HepG2 (cell line): ENCODE data around the gene NMNAT1. TPM values are rescaled to one million over a fixed set of nuclear protein-coding genes. Genes with fewer than 3 reads are reported as not detected.

Experiments used
- ATF1 ChIP-seq: IDR thresholded peaks from 2 replicates; pipeline ENCODE4 v1.6.1; 2016; ENCODE audit warnings: mild to moderate bottlenecking, control low read depth
- CC2D1A ChIP-seq: sonication (generic); formaldehyde crosslinking; IDR thresholded peaks from 2 replicates; pipeline ENCODE4 v1.8.1; 2023; ENCODE audit warnings: mild to moderate bottlenecking, missing genetic modification reagents
- CCAR2 ChIP-seq: fragments of 200-400 bp; formaldehyde crosslinking; optimal IDR thresholded peaks from 2 replicates; pipeline ENCODE3; 2018; ENCODE audit warnings: low read depth, mild to moderate bottlenecking, low read length, moderate library complexity
- DPF2 ChIP-seq: sonication (generic); formaldehyde crosslinking; IDR thresholded peaks from 2 replicates; pipeline ENCODE4 v1.4.0; 2020; ENCODE audit warnings: mild to moderate bottlenecking, low read depth, missing genetic modification reagents, borderline replicate concordance
- ELF4 ChIP-seq: sonication (generic); formaldehyde crosslinking; IDR thresholded peaks from 2 replicates; pipeline ENCODE4 v1.5.0; 2020; ENCODE audit warnings: missing genetic modification reagents, mild to moderate bottlenecking, moderate library complexity, borderline replicate concordance
- GTF2F1 ChIP-seq: fragments of 150-350 bp; IDR thresholded peaks from 2 replicates; pipeline ENCODE4 v1.6.1; 2014; ENCODE audit warnings: low read length
- HNF4A ChIP-seq: sonication (generic); formaldehyde crosslinking; IDR thresholded peaks from 2 replicates; pipeline ENCODE4 v1.4.0; 2020; ENCODE audit warnings: missing genetic modification reagents
- JUND ChIP-seq: sonication (generic); formaldehyde crosslinking; IDR thresholded peaks from 2 replicates; pipeline ENCODE4 v1.8.0; 2022; ENCODE audit warnings: mild to moderate bottlenecking, missing genetic modification reagents
- KAT7 ChIP-seq: IDR thresholded peaks from 2 replicates; pipeline ENCODE4 v1.6.1; 2018; ENCODE audit warnings: borderline replicate concordance, missing compliant biosample characterization
- KDM6A ChIP-seq: IDR thresholded peaks from 2 replicates; pipeline ENCODE4 v1.6.1; 2016; ENCODE audit warnings: low read depth
- NR2F1 ChIP-seq, 2 experiments: fragments of 450-650 bp in 1 of 2; formaldehyde crosslinking in 1 of 2; IDR thresholded peaks; 2 replicates each; pipeline versions ENCODE4 v1.5.0 to v1.6.1; 2016 to 2020; ENCODE audit warnings: mild to moderate bottlenecking in 1 of 2, missing compliant biosample characterization in 1 of 2, missing genetic modification reagents in 1 of 2, moderate library complexity in 1 of 2
- RFX3 ChIP-seq: IDR thresholded peaks from 2 replicates; pipeline ENCODE4 v1.6.1; 2016; ENCODE audit warnings: missing biosample characterization, missing genetic modification reagents
- RNF2 ChIP-seq: fragments of 450-650 bp; conservative IDR thresholded peaks from 2 replicates; pipeline ENCODE4 v1.6.1; 2016; ENCODE audit warnings: low read depth
- SAP130 ChIP-seq: IDR thresholded peaks from 2 replicates; pipeline ENCODE4 v1.6.1; 2016; ENCODE audit warnings: low read depth
- SETDB1 ChIP-seq: sonication (generic); formaldehyde crosslinking; IDR thresholded peaks from 2 replicates; pipeline ENCODE4 v1.5.1; 2020; ENCODE audit warnings: missing genetic modification reagents, mild to moderate bottlenecking, borderline replicate concordance
- SNAPC2 ChIP-seq: sonication (generic); formaldehyde crosslinking; IDR thresholded peaks from 2 replicates; pipeline ENCODE4 v1.8.1; 2022; ENCODE audit warnings: mild to moderate bottlenecking, missing genetic modification reagents
- TBX2 ChIP-seq: sonication (generic); formaldehyde crosslinking; IDR thresholded peaks from 2 replicates; pipeline ENCODE4 v1.5.0; 2020; ENCODE audit warnings: missing genetic modification reagents, mild to moderate bottlenecking, borderline replicate concordance
- TEF ChIP-seq: sonication (generic); formaldehyde crosslinking; IDR thresholded peaks from 2 replicates; pipeline ENCODE4 v1.5.0; 2020; ENCODE audit warnings: missing genetic modification reagents
- TRIM22 ChIP-seq: fragments of 450-650 bp; IDR thresholded peaks from 2 replicates; pipeline ENCODE4 v1.6.1; 2017
- WIZ ChIP-seq: sonication (generic); formaldehyde crosslinking; IDR thresholded peaks from 2 replicates; pipeline ENCODE4 v1.5.1; 2020; ENCODE audit warnings: mild to moderate bottlenecking, missing genetic modification reagents
- ZBTB7A ChIP-seq: sonication (generic); formaldehyde crosslinking; IDR thresholded peaks from 2 replicates; pipeline ENCODE4 v1.8.0; 2022; ENCODE audit warnings: mild to moderate bottlenecking, missing genetic modification reagents
- ZNF274 ChIP-seq: sonication (generic); formaldehyde crosslinking; IDR thresholded peaks from 2 replicates; pipeline ENCODE4 v1.5.1; 2020; ENCODE audit warnings: mild to moderate bottlenecking, missing genetic modification reagents
- ZNF549 ChIP-seq: sonication (generic); formaldehyde crosslinking; IDR thresholded peaks from 2 replicates; pipeline ENCODE4 v1.5.0; 2020; ENCODE audit warnings: missing genetic modification reagents
- ZNF557 ChIP-seq: sonication (generic); formaldehyde crosslinking; IDR thresholded peaks from 2 replicates; pipeline ENCODE4 v1.4.0; 2020; ENCODE audit warnings: missing genetic modification reagents
- ZNF564 ChIP-seq: sonication (generic); formaldehyde crosslinking; IDR thresholded peaks from 2 replicates; pipeline ENCODE4 v1.8.1; 2023; ENCODE audit warnings: mild to moderate bottlenecking, missing genetic modification reagents
- ZNF790 ChIP-seq: sonication (generic); formaldehyde crosslinking; IDR thresholded peaks from 2 replicates; pipeline ENCODE4 v1.8.0; 2022; ENCODE audit warnings: missing genetic modification reagents, mild to moderate bottlenecking, borderline replicate concordance
- ZSCAN9 ChIP-seq: IDR thresholded peaks from 2 replicates; pipeline ENCODE4 v1.6.1; 2016; ENCODE audit warnings: borderline replicate concordance
- polyA plus RNA-seq, 8 experiments: library from polyadenylated mRNA; depleted of rRNA in 3 of 8; stranded (reverse) in 7 of 8; unstranded in 1 of 8; fragments of >200 nt; fragmentation: Illumina TruSeq in 4 of 8; extraction: Trizol in 4 of 8; gene quantifications; 2 replicates each; pipeline versions ENCODE4 v1.2.1 to v1.2.3, GENCODE V29; 2011 to 2016; ENCODE audit warnings: low read depth in 4 of 8, missing spikeins in 1 of 8, mixed read lengths in 1 of 8; ENCODE audit not compliant: insufficient read depth in 1 of 8
- total RNA-seq, 5 experiments: library from RNA; depleted of rRNA; stranded (reverse); fragments of >200 nt; fragmentation: Illumina TruSeq; extraction: Trizol; gene quantifications; 2 replicates each; pipeline ENCODE4 v1.2.3, GENCODE V29; 2016; ENCODE audit warnings: low read depth in 1 of 5
- TF ChIP-seq, protein P1 (sequence below): IDR thresholded peaks from 2 replicates; pipeline ENCODE4 v1.6.1; 2012; ENCODE audit warnings: low read depth, low read length, improper control_type of control experiment
- TF ChIP-seq, protein P2 (sequence below): sonication (generic); IDR thresholded peaks from 2 replicates; pipeline ENCODE4 v1.6.1; 2016; ENCODE audit warnings: low read depth, borderline replicate concordance

The NMNAT1 gene
- total and polyA plus RNA-seq, 2 of the 13 experiments (the other 11 are each of a cell fraction or from before 2014, with no cell fraction given), result 5.6 to 12.2 TPM

GRCh38 chr1:9910423-9911178 lies 32.7 kb upstream of the NMNAT1 start (continued):
- TF ChIP-seq CC2D1A (CRISPR knock-in tag), result no peak
- TF ChIP-seq ZSCAN9, result no peak
- peak; percentile 54; the same call in 1 of the 2 replicates for TF ChIP-seq KAT7 (CRISPR knock-in tag)
- TF ChIP-seq, protein P1, sequence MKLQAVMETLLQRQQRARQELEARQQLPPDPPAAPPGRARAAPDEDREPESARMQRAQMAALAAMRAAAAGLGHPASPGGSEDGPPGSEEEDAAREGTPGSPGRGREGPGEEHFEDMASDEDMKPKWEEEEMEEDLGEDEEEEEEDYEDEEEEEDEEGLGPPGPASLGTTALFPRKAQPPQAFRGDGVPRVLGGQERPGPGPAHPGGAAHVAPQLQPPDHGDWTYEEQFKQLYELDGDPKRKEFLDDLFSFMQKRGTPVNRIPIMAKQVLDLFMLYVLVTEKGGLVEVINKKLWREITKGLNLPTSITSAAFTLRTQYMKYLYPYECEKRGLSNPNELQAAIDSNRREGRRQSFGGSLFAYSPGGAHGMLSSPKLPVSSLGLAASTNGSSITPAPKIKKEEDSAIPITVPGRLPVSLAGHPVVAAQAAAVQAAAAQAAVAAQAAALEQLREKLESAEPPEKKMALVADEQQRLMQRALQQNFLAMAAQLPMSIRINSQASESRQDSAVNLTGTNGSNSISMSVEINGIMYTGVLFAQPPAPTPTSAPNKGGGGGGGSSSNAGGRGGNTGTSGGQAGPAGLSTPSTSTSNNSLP, result no peak
- peak; percentile 51; the same call in 1 of the 2 replicates for TF ChIP-seq ZNF564 (CRISPR knock-in tag)
- peak; percentile 56; the same call in 1 of the 2 replicates for TF ChIP-seq TBX2 (CRISPR knock-in tag)
- TF ChIP-seq ZNF549 (CRISPR knock-in tag), result no peak
- TF ChIP-seq ZNF557 (CRISPR knock-in tag), result 0 out of 2 replicates have a peak, but pooled peaks have one; percentile 75
- 0 out of 2 replicates have a peak, but pooled peaks have one; percentile 18 for TF ChIP-seq ATF1 (CRISPR knock-in tag)
- TF ChIP-seq SETDB1 (CRISPR knock-in tag), result no peak
- TF ChIP-seq, protein P2, sequence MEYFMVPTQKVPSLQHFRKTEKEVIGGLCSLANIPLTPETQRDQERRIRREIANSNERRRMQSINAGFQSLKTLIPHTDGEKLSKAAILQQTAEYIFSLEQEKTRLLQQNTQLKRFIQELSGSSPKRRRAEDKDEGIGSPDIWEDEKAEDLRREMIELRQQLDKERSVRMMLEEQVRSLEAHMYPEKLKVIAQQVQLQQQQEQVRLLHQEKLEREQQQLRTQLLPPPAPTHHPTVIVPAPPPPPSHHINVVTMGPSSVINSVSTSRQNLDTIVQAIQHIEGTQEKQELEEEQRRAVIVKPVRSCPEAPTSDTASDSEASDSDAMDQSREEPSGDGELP, result no peak
- peak; percentile 90 for TF ChIP-seq SAP130 (CRISPR knock-in tag)
- 0 out of 2 replicates have a peak, but pooled peaks have one; percentile 52 for TF ChIP-seq TEF
- no peak for TF ChIP-seq ZNF274 (CRISPR knock-in tag)
- TF ChIP-seq KDM6A (CRISPR knock-in tag), result no peak
- no peak for TF ChIP-seq DPF2 (CRISPR knock-in tag)
- TF ChIP-seq RFX3, result no peak
- no peak for TF ChIP-seq ZNF790 (CRISPR knock-in tag)
- no peak for TF ChIP-seq JUND
- no peak for TF ChIP-seq ZBTB7A (CRISPR knock-in tag)
- TF ChIP-seq WIZ (CRISPR knock-in tag), result no peak
- TF ChIP-seq GTF2F1, result no peak
- no peak for TF ChIP-seq CCAR2
- TF ChIP-seq HNF4A (CRISPR knock-in tag), result 0 out of 2 replicates have a peak, but pooled peaks have one; percentile 24
- TF ChIP-seq SNAPC2, result no peak
- no peak for TF ChIP-seq RNF2
- TF ChIP-seq TRIM22, result no peak
- no peak for TF ChIP-seq NR2F1 (CRISPR knock-in tag; IDR thresholded peaks at IDR 0.05)
- no peak for TF ChIP-seq ELF4 (CRISPR knock-in tag)
